Measurements from ENCODE around the gene PFKFB3.
"Not testable (repeated sequence)": the region's sequence is repeated elsewhere in the genome, so short reads cannot be mapped to it uniquely, and the experiment has no call there.

The PFKFB3 gene

GRCh38 chr10:6221971-6222751, 19.4 kb downstream of the PFKFB3 start:
- no peak for DNase-seq

- no peak for DNase-seq
These were observed 20.0 kb downstream of the PFKFB3 start for GRCh38 chr10:6222755-6223154.

GRCh38 chr10:6223981-6224380, 21.2 kb downstream of the PFKFB3 start:
- no peak for DNase-seq

- no peak for DNase-seq
These were observed 22.0 kb downstream of the PFKFB3 start for GRCh38 chr10:6224781-6225180.

GRCh38 chr10:6225263-6225814, 22.6 kb downstream of the PFKFB3 start:
- DNase-seq = no peak

- DNase-seq = no peak
These were observed 23.5 kb downstream of the PFKFB3 start for GRCh38 chr10:6226216-6226615.

GRCh38 chr10:6227346-6227745, 24.6 kb downstream of the PFKFB3 start:
- DNase-seq = no peak

- DNase-seq = no peak
These were observed 25.3 kb downstream of the PFKFB3 start for GRCh38 chr10:6228010-6228511.

- DNase-seq = no peak
These were observed 25.9 kb downstream of the PFKFB3 start for GRCh38 chr10:6228647-6229046.

GRCh38 chr10:6229290-6229689, 26.6 kb downstream of the PFKFB3 start:
- no peak for DNase-seq

GRCh38 chr10:6229746-6230145, 27.0 kb downstream of the PFKFB3 start:
- DNase-seq = no peak

GRCh38 chr10:6230315-6230714, 27.6 kb downstream of the PFKFB3 start:
- DNase-seq = no peak

- no peak for DNase-seq
These were observed 28.4 kb downstream of the PFKFB3 start for GRCh38 chr10:6231146-6231545.

- DNase-seq = no peak
These were observed 29.0 kb downstream of the PFKFB3 start for GRCh38 chr10:6231730-6232129.

- no peak for DNase-seq
These were observed 29.6 kb downstream of the PFKFB3 start for GRCh38 chr10:6232225-6232807.

- no peak for DNase-seq
These were observed 30.4 kb downstream of the PFKFB3 start for GRCh38 chr10:6232846-6233724.

- no peak for DNase-seq
These were observed 31.1 kb downstream of the PFKFB3 start for GRCh38 chr10:6233725-6234277.

GRCh38 chr10:6234371-6234770, 31.6 kb downstream of the PFKFB3 start:
- DNase-seq = no peak

GRCh38 chr10:6236349-6237198, 33.8 kb downstream of the PFKFB3 start:
- DNase-seq = peak; percentile 61

GRCh38 chr10:6237199-6237530, 34.4 kb downstream of the PFKFB3 start:
- DNase-seq = no peak

GRCh38 chr10:6238587-6239212, 36.0 kb downstream of the PFKFB3 start:
- DNase-seq = not testable (repeated sequence)

Data from activated effector memory CD4-positive, alpha-beta T cell treated with anti-CD3 and anti-CD28 coated beads, Interleukin-2, amount 50 U/mL, for 16 hours (primary cell).